T47D (cell line): ENCODE data around the gene NREP.

Source experiments
- DNase-seq, 2 experiments: peaks; one replicate each; pipeline versions ENCODE4 v3.0.0 to v3.0.0-alpha.2; 2011 to 2012; ENCODE audit warnings: low read depth in 1 of 2, low spot score in 1 of 2
- JUND ChIP-seq: IDR thresholded peaks from 2 replicates; pipeline ENCODE4 v1.6.1; 2012; ENCODE audit warnings: low read depth
- in situ Hi-C: cut with HindIII; loops from 2 replicates; pipeline ENCODE4 v1.10.0; 2016; ENCODE audit warnings: low sequenced_read_pairs, low pct_unique_long_range_greater_than_20kb

The NREP gene

GRCh38 chr5:111755345-111755941 lies 1.6 kb downstream of the NREP start:
- in situ Hi-C loops: no loop called here
- DNase-seq: no peak
- TF ChIP-seq JUND: no peak

GRCh38 chr5:111753884-111754589 lies 3.0 kb downstream of the NREP start:
- DNase-seq: no peak
- in situ Hi-C loops: no loop called here
- TF ChIP-seq JUND: no peak

- in situ Hi-C loops: no loop called here
- DNase-seq: no peak
- no peak for TF ChIP-seq JUND
Measured at GRCh38 chr5:111752426-111752965, 4.5 kb downstream of the NREP start.

GRCh38 chr5:111749303-111750026 lies 7.5 kb downstream of the NREP start:
- no peak for DNase-seq
- TF ChIP-seq JUND: no peak
- in situ Hi-C loops: no loop called here

- DNase-seq: no peak
- in situ Hi-C loops: no loop called here
- TF ChIP-seq JUND: no peak
Measured at GRCh38 chr5:111748304-111748763, 8.7 kb downstream of the NREP start.

- no peak for TF ChIP-seq JUND
- in situ Hi-C loops: no loop called here
- no peak for DNase-seq
Measured at GRCh38 chr5:111747337-111747736, 9.7 kb downstream of the NREP start.

GRCh38 chr5:111746791-111747190 lies 10.2 kb downstream of the NREP start:
- in situ Hi-C loops: no loop called here
- no peak for TF ChIP-seq JUND
- DNase-seq: no peak

GRCh38 chr5:111745075-111745739 lies 11.8 kb downstream of the NREP start:
- in situ Hi-C loops: no loop called here
- no peak for TF ChIP-seq JUND
- no peak for DNase-seq

- no peak for DNase-seq
- in situ Hi-C loops: no loop called here
- TF ChIP-seq JUND: no peak
Measured at GRCh38 chr5:111744455-111744854, 12.5 kb downstream of the NREP start.

GRCh38 chr5:111743988-111744387 lies 13.0 kb downstream of the NREP start:
- TF ChIP-seq JUND: no peak
- DNase-seq: no peak
- in situ Hi-C loops: no loop called here

GRCh38 chr5:111743512-111743911 lies 13.5 kb downstream of the NREP start:
- in situ Hi-C loops: no loop called here
- no peak for TF ChIP-seq JUND
- DNase-seq: no peak

GRCh38 chr5:111742177-111742994 lies 14.6 kb downstream of the NREP start:
- TF ChIP-seq JUND: no peak
- in situ Hi-C loops: no loop called here
- DNase-seq: no peak
